Articular chondrocyte of knee joint (primary cell): ENCODE measurements around the gene PFDN5. TPM values are rescaled to one million over a fixed set of nuclear protein-coding genes. Genes with fewer than 3 reads are reported as not detected.

Experiments
- total RNA-seq: library from RNA; depleted of rRNA; stranded (reverse); fragments of >200 nt; gene quantifications from 2 replicates; pipeline ENCODE4 v1.2.3, GENCODE V29; 2012

The PFDN5 gene
- 514 and 560 TPM in 2 replicates for total RNA-seq

DNA sequence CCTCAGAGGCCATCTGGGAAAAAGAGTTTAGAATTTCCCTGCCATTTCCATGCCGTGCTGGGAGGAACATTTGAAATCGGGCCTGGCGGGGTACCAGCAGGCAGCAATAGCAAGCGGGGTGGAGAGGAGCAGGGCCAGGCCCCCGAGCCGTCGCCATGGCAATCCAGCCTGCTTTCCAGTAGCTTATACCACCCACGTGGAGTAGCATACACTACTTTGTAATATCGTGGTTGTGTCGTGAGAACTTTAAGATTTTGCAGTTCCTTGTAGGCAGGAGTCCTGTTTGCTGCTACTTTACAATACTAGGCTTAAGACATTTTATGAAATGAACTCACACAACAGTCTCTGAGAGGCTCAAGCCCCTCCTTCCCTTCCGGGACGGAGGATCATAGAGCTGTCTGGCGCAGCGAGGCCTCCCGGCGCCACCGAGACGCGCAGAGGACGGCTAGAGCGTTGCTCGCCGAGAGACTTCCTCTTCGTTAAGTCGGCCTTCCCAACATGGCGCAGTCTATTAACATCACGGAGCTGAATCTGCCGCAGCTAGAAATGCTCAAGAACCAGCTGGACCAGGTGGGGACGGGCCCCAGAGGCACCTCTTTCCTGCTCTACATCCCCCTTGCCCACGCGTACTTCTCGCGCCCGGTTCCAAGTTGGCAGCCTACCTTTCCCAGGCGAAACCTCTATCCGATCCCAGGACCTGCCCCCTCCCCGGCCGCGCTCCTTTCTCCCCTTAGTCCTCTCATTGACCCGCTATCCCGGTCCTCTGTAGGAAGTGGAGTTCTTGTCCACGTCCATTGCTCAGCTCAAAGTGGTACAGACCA is at the start of gene PFDN5:
Gene PFDN5 (plus strand): TSS at position 473 of the 821 bp plus-strand sequence. CDS start 26 bp downstream, at position 499.

DNA sequence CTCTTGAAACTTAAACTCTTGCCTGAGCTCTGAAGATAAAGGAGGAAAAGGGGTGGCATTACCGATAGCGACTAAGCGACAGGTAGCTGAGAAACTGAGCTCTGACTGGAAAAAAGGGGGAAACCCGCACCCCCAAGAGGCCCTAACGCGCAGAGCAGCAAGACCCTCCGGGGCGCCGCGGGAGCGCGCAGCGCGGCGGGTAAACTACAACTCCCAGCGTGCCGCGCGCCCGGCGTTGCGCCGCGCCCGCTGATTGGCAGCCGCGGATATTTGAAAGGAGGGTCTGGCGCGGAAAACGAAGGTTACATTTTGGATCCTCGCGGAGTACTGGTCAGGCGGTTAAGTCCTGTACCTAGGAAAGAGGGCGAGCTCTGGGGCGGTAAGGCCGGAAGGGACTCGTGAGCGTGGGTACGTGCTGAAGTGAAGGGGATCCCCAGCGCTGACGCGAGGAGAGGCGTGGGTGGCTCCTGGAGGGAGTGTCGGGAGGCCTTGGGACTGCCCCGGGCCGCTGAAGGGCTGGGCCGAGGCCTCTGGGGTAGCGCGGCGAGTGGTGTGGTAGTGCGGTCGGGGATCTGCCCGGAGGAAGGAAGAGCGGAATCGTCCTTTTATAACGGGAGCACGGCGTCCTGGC is 27.2 kb upstream of the PFDN5 start, which contains the start of gene ESPL1:
Gene ESPL1 (plus strand): TSS at position 301 of the 631 bp plus-strand sequence. CDS start 468 bp downstream, outside the sequence.

DNA sequence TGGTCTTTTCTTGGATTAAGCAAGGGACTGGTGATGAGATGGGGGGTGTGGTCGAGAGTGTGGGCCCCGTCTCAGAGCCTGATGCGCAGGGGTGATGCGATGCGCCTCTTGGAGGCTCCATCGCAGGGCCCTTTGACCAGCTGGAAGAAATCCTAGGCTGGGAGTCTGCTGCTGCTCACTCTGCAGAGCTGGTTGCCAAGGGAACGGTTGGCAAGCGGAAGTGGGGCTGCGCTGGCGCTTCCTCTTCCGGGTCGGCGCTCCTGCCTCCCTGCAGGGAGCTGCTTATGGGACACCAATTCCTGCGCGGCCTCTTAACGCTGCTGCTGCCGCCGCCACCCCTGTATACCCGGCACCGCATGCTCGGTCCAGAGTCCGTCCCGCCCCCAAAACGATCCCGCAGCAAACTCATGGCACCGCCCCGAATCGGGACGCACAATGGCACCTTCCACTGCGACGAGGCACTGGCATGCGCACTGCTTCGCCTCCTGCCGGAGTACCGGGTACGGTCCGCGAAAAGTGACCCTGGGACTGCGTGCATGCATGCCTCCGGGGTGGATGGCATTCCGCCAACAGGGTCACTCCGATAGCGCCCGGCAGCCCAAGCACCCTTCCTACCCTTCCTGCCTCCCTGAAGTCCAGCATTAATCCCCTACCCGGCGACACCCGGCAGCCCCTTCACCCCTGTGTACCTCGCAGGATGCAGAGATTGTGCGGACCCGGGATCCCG is 4.3 kb downstream of the PFDN5 start, which contains the start of gene MYG1:
Gene MYG1 (plus strand): TSS at position 242 of the 727 bp plus-strand sequence. CDS start 43 bp downstream, at position 285.

DNA sequence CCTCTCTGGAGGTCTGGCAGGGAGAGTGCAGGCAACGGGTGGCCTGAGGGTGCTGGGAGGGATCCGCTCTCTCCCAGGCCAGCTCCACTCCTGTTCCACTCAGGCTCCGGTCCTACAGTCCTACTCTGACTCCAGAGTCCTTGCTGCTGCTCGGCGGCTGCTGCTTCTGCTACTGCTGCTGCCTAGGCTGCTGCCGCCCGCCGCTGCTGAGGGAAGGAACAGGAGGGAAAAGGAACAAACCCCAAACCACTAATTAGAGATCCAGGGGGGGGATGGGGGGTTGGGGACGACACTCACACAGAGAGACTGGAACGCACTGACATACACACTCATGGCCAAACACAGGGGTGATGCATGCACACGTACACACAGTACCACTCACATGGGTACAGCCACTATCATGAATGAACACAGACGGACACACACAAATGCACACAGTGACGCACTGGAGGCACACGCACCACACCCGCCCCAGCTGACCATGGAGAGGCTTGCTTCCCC is 40.9 kb downstream of the PFDN5 start, which contains the start of gene SP7:
Gene SP7 (minus strand): TSS at position 174 of the 501 bp plus-strand sequence. CDS start 708 bp downstream, outside the sequence.

Other genes with a start within 250 kb of the PFDN5 start
- 61.2 and 85.7 TPM in 2 replicates for gene TNS2, start 245.5 kb upstream of the PFDN5 start, total RNA-seq
- 26.8 and 32.0 TPM in 2 replicates for gene SPRYD3, start 216.2 kb upstream of the PFDN5 start, total RNA-seq
- 242 and 329 TPM in 2 replicates for gene IGFBP6, start 197.9 kb upstream of the PFDN5 start, total RNA-seq
- under 0.01 and 0.11 TPM in 2 replicates for gene SOAT2, start 192.1 kb upstream of the PFDN5 start, total RNA-seq
- gene ZNF740, start 114.8 kb upstream of the PFDN5 start, total RNA-seq = 16.1 and 20.2 TPM in 2 replicates
- 9.0 and 10.1 TPM in 2 replicates for gene CSAD, start 114.6 kb upstream of the PFDN5 start, total RNA-seq
- 1.3 and 4.1 TPM in 2 replicates for gene ITGB7, start 88.3 kb upstream of the PFDN5 start, total RNA-seq
- 69.8 and 70.6 TPM in 2 replicates for gene RARG, start 63.3 kb upstream of the PFDN5 start, total RNA-seq
- gene ESPL1, start 27.2 kb upstream of the PFDN5 start, total RNA-seq = 3.7 and 6.2 TPM in 2 replicates
- 34.8 and 41.3 TPM in 2 replicates for gene MYG1, start 4.2 kb downstream of the PFDN5 start, total RNA-seq
- gene AAAS, start 26.1 kb downstream of the PFDN5 start, total RNA-seq = 32.1 and 33.1 TPM in 2 replicates
- under 0.01 TPM in 1 of 2 replicates, not detected in the other for gene SP7, start 40.8 kb downstream of the PFDN5 start, total RNA-seq
- 48.2 and 51.1 TPM in 2 replicates for gene SP1, start 84.6 kb downstream of the PFDN5 start, total RNA-seq
- gene AMHR2, start 128.3 kb downstream of the PFDN5 start, total RNA-seq = not detected in 2 replicates
- gene PRR13, start 146.2 kb downstream of the PFDN5 start, total RNA-seq = 60.4 and 65.7 TPM in 2 replicates
- 264 and 324 TPM in 2 replicates for gene PCBP2, start 156.6 kb downstream of the PFDN5 start, total RNA-seq
- 27.2 and 30.7 TPM in 2 replicates for gene MAP3K12, start 203.9 kb downstream of the PFDN5 start, total RNA-seq
- 19.6 and 30.1 TPM in 2 replicates for gene TARBP2, start 205.7 kb downstream of the PFDN5 start, total RNA-seq
- gene NPFF, start 211.9 kb downstream of the PFDN5 start, total RNA-seq = not detected in 2 replicates